ENCODE data around the gene KIF26A. TPM values are rescaled to one million over a fixed set of nuclear protein-coding genes. Genes with fewer than 3 reads are reported as not detected.

The KIF26A gene
- total RNA-seq, 2 experiments from 2014 or later, result 0.35 to 0.50 TPM

DNA sequence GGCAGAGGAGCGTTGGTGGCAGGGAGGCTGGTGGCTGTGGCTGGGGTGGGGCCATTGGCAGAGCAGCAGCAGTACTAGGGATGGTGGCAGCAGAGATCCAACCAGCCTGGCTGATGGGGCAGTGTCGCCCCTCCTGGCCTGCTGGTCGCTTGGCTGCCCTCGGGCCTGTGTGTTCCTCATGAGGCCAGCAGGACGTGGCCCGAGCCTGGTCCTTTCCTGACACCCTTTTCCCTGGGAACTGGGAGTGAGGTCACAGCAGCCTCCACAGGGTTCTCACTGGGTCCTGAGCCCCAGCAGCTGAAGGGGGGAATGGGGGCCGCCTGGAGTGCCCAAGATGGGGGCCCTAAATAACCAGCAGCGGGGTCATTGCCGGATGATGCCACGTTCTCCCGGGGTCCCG lies 46.1 kb downstream of the KIF26A start:
- H3K4me1 Mint-ChIP-seq, result no peaks in the 10 kb centered on the region
- POLR2A ChIA-PET, result no interaction called here
- no peaks in the 10 kb centered on the region for H3K27me3 Mint-ChIP-seq

DNA sequence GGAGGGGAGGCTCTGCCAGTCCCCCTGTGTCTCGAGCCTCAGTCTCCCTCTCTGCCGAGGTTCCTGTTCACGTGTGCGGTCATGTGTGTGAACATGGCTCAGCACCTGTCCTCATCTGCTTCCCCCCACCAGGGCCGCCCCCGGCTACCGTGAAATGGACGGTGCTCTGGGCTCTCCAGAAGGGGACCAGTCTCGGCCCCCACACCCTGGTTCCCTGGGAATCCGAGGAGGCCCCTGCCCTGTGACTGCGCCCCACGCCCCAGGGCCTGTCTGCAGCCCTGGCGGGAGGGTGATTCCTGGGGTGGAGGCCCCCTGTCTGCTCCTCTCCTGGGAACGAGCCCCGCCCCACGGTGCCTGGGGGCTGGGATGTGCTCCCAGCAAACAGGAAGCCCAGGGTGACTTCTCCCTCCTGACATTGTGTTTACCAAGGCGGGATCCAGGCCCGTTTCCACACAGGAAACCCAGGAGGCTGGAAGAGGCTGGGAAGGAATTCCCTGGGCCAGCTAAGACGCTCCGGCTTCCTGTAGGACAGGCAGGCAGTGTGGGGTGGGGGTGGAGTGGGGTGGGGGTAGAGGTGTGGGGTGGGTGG lies 46.6 kb downstream of the KIF26A start:
- Mint-ChIP-seq H3K36me3 (ENCODE audit: low read depth) (no peaks in the 10 kb centered on the region), H3K27ac (no peak overlapping the region), H3K4me3 (no peak overlapping the region), H3K4me1 (no peaks in the 10 kb centered on the region), H3K27me3 (no peaks in the 10 kb centered on the region), H3K9me3 (no peaks in the 10 kb centered on the region)
- DNase-seq, result no peak
- ChIA-PET POLR2A (no interaction called here), CTCF (no interaction called here)

More for the DNA sequence above, 46.1 kb downstream of the KIF26A start:
- DNase-seq, result no peak
- Mint-ChIP-seq H3K27ac (no peak overlapping the region), H3K9me3 (no peaks in the 10 kb centered on the region), H3K36me3 (ENCODE audit: low read depth) (no peaks in the 10 kb centered on the region), H3K4me3 (no peak overlapping the region)
- CTCF ChIA-PET, result no interaction called here

DNA sequence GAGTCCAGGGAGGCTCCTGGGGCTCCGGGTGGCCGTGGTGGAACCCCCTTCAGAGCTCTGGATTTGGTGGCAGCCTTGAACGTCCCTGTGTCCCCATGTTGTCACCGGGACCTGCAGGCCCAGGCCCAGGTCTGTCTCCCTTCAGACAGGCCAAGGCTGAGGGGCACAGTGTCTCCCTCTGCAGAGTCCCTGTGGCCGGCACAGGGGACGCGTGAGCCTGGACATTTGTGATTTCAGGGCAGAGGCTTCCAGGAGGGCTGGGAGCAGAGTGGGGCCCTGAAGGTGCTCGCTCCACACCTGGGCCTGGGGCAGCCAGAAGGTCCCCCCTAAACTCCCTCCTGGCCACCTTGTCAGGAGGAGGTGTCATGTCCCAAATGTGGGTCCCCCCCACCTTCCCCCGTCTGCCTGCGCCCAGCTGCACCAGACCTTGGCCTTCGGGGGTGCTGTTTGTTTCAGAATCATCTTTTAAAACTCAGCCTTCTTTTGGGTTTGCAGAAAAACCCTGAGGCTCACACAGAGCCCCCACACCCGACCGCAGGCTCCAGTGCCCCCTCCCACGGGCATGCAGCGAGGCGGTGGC lies 47.6 kb downstream of the KIF26A start:
- Mint-ChIP-seq H3K36me3 (ENCODE audit: low read depth) (no peaks in the 10 kb centered on the region), H3K4me1 (no peaks in the 10 kb centered on the region), H3K27ac (no peak overlapping the region), H3K9me3 (no peaks in the 10 kb centered on the region), H3K27me3 (no peaks in the 10 kb centered on the region), H3K4me3 (no peak overlapping the region)
- POLR2A ChIA-PET, result no interaction called here
- no peak for DNase-seq
- CTCF ChIA-PET, result no interaction called here

DNA sequence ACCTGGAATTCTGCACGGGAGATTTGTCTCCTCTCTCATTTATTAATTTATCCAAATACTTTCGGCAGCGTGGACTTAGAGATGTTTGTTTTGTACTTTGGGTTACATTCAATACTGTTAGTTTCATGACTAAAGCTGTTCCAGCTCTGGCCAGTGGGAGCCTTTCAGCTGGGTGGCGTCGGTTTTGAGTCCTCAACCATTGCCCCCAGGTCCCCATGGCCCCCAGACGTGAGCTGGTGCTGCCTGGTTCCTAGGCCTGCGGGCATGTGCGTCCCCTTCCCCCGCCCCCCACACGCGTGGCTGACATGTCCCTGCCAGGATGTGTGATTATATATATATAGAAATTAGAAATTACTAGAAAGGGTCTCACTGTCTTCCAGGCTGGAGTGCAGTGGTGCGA lies 48.2 kb downstream of the KIF26A start:
- Mint-ChIP-seq H3K27ac (no peak overlapping the region), H3K4me1 (no peaks in the 10 kb centered on the region), H3K36me3 (ENCODE audit: low read depth) (no peaks in the 10 kb centered on the region), H3K4me3 (no peak overlapping the region), H3K27me3 (no peaks in the 10 kb centered on the region), H3K9me3 (no peaks in the 10 kb centered on the region)
- POLR2A ChIA-PET, result no interaction called here
- CTCF ChIA-PET, result interaction anchor here (0.5 kb wide), 1 partner anchor 92 kb away, joined by 3 read pairs; no protein-coding TSS in a partner anchor
- DNase-seq, result no peak

DNA sequence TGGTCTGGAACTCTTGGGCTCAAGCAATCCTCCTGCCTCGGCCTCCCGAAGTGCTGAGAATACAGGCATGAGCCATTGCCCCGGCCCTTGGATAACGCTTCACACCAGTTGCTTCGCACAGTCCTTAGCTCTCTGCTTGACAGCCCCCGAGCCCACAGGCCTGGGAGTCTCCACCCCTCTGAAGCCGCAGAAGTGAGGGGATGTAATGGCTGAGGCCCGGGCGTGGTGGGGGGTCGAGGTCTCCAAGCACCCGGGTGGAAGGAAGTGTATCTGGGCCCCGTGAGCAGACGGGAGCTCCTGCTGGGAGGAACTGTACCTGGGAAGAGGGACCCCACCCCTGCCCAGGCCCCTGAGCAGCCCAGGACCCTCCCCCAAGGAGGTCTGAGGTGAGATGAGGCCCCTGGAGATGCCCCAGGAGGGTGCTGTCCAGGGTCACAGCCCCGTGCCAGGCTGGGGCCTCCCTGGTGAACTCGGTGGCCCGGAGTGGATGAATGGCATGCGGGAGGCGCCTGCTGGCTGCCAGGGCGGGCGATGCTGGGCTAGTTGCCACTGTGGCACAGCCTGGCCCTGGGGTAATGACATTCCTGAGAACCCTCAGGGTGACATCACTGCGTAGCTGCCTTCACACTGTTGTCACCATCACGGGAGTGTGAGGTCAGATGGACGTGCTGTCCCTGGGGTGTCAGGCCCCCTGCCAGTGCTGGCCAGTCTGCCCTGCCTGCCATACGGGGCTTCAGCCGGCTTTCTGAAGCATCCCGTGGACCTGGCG lies 48.9 kb downstream of the KIF26A start:
- H3K4me3 Mint-ChIP-seq, result no peak overlapping the region
- no peaks in the 10 kb centered on the region for H3K36me3 Mint-ChIP-seq (ENCODE audit: low read depth)
- no peak for DNase-seq
- no peaks in the 10 kb centered on the region for H3K27me3 Mint-ChIP-seq
- CTCF ChIA-PET, result interaction anchor here (0.5 kb wide), 1 partner anchor 93 kb away, joined by 3 read pairs; no protein-coding TSS in a partner anchor
- POLR2A ChIA-PET, result no interaction called here
- no peaks in the 10 kb centered on the region for H3K9me3 Mint-ChIP-seq
- no peaks in the 10 kb centered on the region for H3K4me1 Mint-ChIP-seq
- H3K27ac Mint-ChIP-seq, result no peak overlapping the region

GRCh38 chr14:104187931-104188726 lies 49.7 kb downstream of the KIF26A start:
- Mint-ChIP-seq H3K4me1 (no peaks in the 10 kb centered on the region), H3K4me3 (no peak overlapping the region), H3K27me3 (no peaks in the 10 kb centered on the region), H3K36me3 (ENCODE audit: low read depth) (no peaks in the 10 kb centered on the region), H3K27ac (no peak overlapping the region), H3K9me3 (no peaks in the 10 kb centered on the region)
- CTCF ChIA-PET, result no interaction called here
- DNase-seq, result no peak
- POLR2A ChIA-PET, result no interaction called here

DNA sequence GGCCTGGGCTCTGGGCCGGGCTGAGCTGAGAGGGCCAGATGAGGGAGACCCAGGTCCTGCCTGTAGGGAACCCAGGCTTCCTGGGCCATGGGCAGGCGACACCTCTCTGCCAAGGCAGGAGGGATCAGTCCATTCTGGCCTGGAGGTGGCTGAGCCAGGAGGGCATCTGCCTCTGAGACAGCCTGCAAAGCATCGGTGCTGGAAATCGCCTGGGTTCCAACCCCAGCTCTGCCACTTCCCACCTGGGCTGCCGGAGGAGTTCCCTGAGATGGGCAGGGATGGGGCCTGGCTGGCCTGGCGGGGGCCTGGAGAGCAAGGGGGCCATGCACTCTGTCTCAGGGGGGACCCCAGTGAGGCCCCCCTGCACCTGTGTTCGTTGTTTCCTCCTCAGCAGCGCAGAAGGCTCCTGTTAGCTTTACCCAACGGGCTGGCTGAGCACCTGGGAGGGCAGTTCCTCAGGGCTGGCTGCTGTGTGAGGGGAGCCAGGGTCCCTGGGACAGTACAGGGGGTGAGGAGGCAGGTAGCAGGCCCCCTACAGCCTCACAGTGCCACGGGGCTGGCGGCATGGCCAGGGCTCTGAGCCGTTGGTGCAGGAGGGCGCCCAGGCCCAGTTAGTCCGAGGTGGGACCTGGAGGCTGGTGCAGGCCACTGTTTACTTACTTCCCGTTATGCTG lies 50.5 kb downstream of the KIF26A start:
- H3K27me3 Mint-ChIP-seq, result no peaks in the 10 kb centered on the region
- CTCF ChIA-PET, result no interaction called here
- H3K36me3 Mint-ChIP-seq (ENCODE audit: low read depth), result no peaks in the 10 kb centered on the region
- no peaks in the 10 kb centered on the region for H3K4me1 Mint-ChIP-seq
- H3K27ac Mint-ChIP-seq, result no peak overlapping the region
- DNase-seq, result no peak
- no peaks in the 10 kb centered on the region for H3K9me3 Mint-ChIP-seq
- POLR2A ChIA-PET, result no interaction called here
- no peak overlapping the region for H3K4me3 Mint-ChIP-seq

DNA sequence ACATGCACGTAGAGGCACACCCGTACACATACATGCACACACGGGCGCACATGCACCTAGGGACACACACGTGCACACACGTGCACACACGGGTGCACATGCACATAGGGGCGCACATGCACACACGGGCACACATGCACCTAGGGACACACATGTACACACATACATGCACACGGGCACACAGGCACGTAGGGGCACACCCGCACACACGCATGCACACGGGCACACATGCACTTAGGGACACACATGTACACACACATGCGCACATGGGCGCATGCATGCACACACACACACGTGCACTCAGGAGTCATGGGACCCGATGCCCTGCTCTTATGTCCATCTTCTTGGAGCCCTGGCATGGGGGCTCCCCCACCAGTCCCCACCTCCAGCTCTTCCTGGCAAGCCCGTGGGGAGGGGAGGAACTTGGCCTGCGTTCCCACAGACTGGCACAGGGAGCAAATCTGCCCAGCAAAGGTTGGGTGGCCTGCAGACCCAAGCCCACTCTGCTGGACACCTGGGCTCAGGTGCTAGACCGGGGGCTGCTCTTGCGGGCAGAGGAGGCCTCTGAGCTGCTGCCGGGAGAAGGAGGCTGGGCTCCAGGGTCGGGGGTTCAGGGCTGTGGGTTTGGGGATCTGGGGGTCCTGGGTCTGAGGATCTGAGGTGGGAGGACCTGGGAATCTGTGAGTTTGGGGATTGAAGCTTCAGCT lies 51.4 kb downstream of the KIF26A start:
- no peak for DNase-seq
- ChIA-PET CTCF (no interaction called here), POLR2A (no interaction called here)
- Mint-ChIP-seq H3K27me3 (no peaks in the 10 kb centered on the region), H3K9me3 (no peaks in the 10 kb centered on the region), H3K4me1 (no peaks in the 10 kb centered on the region), H3K4me3 (no peak overlapping the region), H3K36me3 (ENCODE audit: low read depth) (no peaks in the 10 kb centered on the region), H3K27ac (no peak overlapping the region)

GRCh38 chr14:104190396-104191000 lies 52.1 kb downstream of the KIF26A start:
- no peaks in the 10 kb centered on the region for H3K36me3 Mint-ChIP-seq (ENCODE audit: low read depth)

GRCh38 chr14:104191409-104191997 lies 53.1 kb downstream of the KIF26A start:
- H3K27me3 Mint-ChIP-seq, result no peaks in the 10 kb centered on the region
- DNase-seq, result no peak
- H3K4me3 Mint-ChIP-seq, result no peak overlapping the region
- H3K27ac Mint-ChIP-seq, result no peak overlapping the region
- CTCF ChIA-PET, result no interaction called here
- H3K9me3 Mint-ChIP-seq, result no peaks in the 10 kb centered on the region
- POLR2A ChIA-PET, result no interaction called here
- no peaks in the 10 kb centered on the region for H3K36me3 Mint-ChIP-seq (ENCODE audit: low read depth)
- H3K4me1 Mint-ChIP-seq, result peaks cover 2% of the 10 kb centered on the region

More at GRCh38 chr14:104190396-104191000, 52.1 kb downstream of the KIF26A start:
- no peaks in the 10 kb centered on the region for H3K4me1 Mint-ChIP-seq
- CTCF ChIA-PET, result no interaction called here
- POLR2A ChIA-PET, result no interaction called here
- H3K27me3 Mint-ChIP-seq, result no peaks in the 10 kb centered on the region
- no peak overlapping the region for H3K27ac Mint-ChIP-seq
- no peaks in the 10 kb centered on the region for H3K9me3 Mint-ChIP-seq
- no peak overlapping the region for H3K4me3 Mint-ChIP-seq
- no peak for DNase-seq

GRCh38 chr14:104192146-104192882 lies 53.9 kb downstream of the KIF26A start:
- ChIA-PET POLR2A (no interaction called here), CTCF (interaction anchor here (0.6 kb wide), 1 partner anchor 433 kb away, joined by 4 read pairs; no protein-coding TSS in a partner anchor)
- no peak for DNase-seq
- Mint-ChIP-seq H3K4me1 (peaks cover 2% of the 10 kb centered on the region), H3K36me3 (ENCODE audit: low read depth) (no peaks in the 10 kb centered on the region), H3K4me3 (no peak overlapping the region), H3K27me3 (no peaks in the 10 kb centered on the region), H3K9me3 (no peaks in the 10 kb centered on the region), H3K27ac (no peak overlapping the region)

All from activated CD4-positive, alpha-beta T cell treated with anti-CD3 and anti-CD28 coated beads, Interleukin-2, amount 10 ng/mL, durations not matched to agents 7 days and 5 days (primary cell).